AG09319 (cell line): ENCODE results near the gene ELFN2.

ENCODE experiments used
- DNase-seq: peaks from one replicate; pipeline ENCODE4 v3.0.0-alpha.2; 2010; ENCODE audit warnings: low read depth; ENCODE audit errors: extremely low read depth
- CTCF ChIP-seq: IDR thresholded peaks from 2 replicates; pipeline ENCODE4 v1.5.1; 2011; ENCODE audit warnings: low read depth, mild to moderate bottlenecking, inconsistent platforms, low read length, moderate library complexity

ELFN2 gene

GRCh38 chr22:37363261-37363992 is 63.9 kb downstream of the ELFN2 start:
- no peak for TF ChIP-seq CTCF
- DNase-seq = no peak

- no peak for DNase-seq
- TF ChIP-seq CTCF = no peak
Observed at GRCh38 chr22:37362621-37363020, 64.7 kb downstream of the ELFN2 start.

DNA sequence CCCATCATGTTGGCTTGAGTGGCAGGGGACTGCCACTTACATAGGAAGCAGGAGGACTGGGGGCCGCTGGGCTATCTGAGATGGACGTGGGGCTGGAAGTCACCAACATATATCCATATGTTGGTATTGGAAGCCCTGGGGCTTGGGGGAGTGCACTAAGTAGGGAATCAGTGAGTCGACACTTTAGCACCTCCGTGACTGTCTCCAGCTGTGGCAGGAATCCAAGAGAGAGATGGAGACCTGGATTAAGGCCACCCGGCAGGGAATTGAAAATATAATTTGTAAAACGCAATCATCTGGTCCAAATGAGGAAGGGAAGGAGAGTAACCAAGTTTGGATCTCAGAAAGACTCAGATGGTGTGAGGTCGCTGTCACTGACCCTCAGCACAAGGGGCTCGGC is 68.4 kb downstream of the ELFN2 start:
- DNase-seq = no peak
- no peak for TF ChIP-seq CTCF

DNA sequence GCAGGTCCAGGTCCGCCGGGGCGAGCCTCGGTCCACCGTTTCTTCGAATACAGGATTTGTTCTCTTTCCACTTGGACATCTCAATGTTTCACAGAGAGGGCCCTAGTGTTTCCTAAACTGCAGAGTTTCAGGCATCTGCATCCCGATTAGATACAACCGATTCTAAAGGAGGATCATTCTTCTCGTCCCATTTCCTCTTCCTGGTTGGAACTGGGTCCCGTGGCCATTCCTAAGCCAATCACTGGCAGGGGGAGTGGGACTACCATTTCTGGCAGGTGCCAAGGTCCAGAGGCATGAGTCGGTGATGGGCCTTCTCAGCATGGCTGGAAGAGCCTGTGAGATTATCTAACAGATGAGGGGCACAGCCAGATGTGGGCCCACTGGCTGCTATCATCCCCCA is 68.9 kb downstream of the ELFN2 start:
- DNase-seq = no peak
- TF ChIP-seq CTCF = no peak

DNA sequence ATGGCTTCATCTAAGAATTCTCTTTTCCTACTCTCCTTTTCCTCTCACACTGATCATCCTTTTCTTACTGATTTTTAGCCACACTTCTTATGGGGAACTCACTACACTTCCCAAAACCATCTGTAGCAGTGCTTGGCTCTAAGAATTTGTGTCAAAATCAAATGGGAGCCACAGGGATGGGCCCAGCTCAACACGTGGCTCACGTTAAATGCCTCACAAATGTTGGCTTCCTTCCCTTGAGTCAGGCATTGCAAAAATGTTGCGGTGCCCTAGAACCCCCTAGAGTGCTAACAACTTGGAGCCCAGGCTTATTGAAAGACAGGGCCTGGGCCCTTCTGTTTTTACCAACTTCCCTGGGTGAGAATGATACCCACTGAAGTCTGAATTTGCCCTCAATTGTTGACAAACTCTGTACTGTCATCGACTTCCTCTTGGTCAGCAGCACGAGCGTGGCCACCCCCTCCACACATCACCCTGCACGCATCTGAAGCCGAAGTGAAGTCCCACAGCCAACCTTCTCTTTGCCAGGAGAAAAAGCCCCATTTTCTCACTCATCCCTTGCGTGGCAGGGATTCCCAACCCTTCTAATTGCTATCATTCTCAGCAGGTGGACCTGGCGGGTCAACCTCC is 69.7 kb downstream of the ELFN2 start:
- no peak for DNase-seq
- TF ChIP-seq CTCF = no peak

GRCh38 chr22:37356922-37357321 is 70.4 kb downstream of the ELFN2 start:
- no peak for DNase-seq
- no peak for TF ChIP-seq CTCF

- no peak for DNase-seq
- TF ChIP-seq CTCF = no peak
Observed at GRCh38 chr22:37355174-37355573, 72.1 kb downstream of the ELFN2 start.
